Loucy (cell line): ENCODE results near the gene INSC.

Source experiments
- EZH2phosphoT487 ChIP-seq: fragments of 200-600 bp; IDR thresholded peaks from 2 replicates; pipeline ENCODE4 v1.6.1; 2018; ENCODE audit warnings: antibody characterized with exemption, mild to moderate bottlenecking, moderate library complexity, borderline replicate concordance
- TF ChIP-seq, protein P1 (sequence below): fragments of 200-600 bp; sonication (generic); conservative IDR thresholded peaks from 2 replicates; pipeline ENCODE4 v1.5.1; 2014; ENCODE audit warnings: mild to moderate bottlenecking, antibody characterized with exemption, low read length

DNA sequence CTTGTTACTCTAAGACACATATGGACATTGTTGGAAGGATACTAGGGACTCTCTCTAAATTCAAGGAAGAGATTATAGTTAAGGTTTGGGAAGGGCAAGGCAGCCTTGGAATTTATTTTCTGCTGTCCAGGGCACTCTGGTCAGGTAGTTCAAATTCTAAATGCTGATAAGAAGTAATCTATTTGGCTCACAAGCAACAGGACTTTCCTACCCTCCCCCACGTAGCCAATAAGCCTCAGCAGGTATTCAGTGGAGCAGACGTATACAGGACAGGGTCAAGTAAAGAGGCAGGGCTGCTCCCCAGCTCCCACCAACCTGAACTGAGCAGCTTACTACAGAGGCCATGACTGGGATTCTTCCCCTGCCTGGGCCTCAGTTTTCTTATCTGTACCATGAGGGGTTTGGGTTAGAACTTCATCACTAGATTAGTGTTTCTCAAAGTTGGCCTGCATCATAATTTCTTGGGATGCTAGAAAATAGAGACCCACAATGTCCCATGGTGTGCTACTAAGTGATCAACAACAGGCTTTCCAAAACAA lies 6.1 kb upstream of the INSC start:
- TF ChIP-seq, protein P1, sequence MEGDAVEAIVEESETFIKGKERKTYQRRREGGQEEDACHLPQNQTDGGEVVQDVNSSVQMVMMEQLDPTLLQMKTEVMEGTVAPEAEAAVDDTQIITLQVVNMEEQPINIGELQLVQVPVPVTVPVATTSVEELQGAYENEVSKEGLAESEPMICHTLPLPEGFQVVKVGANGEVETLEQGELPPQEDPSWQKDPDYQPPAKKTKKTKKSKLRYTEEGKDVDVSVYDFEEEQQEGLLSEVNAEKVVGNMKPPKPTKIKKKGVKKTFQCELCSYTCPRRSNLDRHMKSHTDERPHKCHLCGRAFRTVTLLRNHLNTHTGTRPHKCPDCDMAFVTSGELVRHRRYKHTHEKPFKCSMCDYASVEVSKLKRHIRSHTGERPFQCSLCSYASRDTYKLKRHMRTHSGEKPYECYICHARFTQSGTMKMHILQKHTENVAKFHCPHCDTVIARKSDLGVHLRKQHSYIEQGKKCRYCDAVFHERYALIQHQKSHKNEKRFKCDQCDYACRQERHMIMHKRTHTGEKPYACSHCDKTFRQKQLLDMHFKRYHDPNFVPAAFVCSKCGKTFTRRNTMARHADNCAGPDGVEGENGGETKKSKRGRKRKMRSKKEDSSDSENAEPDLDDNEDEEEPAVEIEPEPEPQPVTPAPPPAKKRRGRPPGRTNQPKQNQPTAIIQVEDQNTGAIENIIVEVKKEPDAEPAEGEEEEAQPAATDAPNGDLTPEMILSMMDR: no peak
- TF ChIP-seq EZH2phosphoT487: no peak
